Fibroblast of the aortic adventitia (primary cell): Measurements from ENCODE around the gene CACUL1. TPM values are rescaled to one million over a fixed set of nuclear protein-coding genes. Genes with fewer than 3 reads are reported as not detected.
"Not testable (repeated sequence)": the region's sequence is repeated elsewhere in the genome, so short reads cannot be mapped to it uniquely, and the experiment has no call there.

ENCODE experiments used
- DNase-seq: peaks from one replicate; pipeline ENCODE4 v3.0.0-alpha.2; 2010; ENCODE audit warnings: low read depth
- H3K4me3 ChIP-seq: 2 replicates; pipeline ENCODE4 v1.5.1; 2011; ENCODE audit warnings: low read depth, mild to moderate bottlenecking, control low read depth, low read length, moderate library complexity
- CTCF ChIP-seq: IDR thresholded peaks from 2 replicates; pipeline ENCODE4 v1.5.1; 2011; ENCODE audit warnings: mild to moderate bottlenecking, low read length, control low read depth, inconsistent platforms; ENCODE audit not compliant: insufficient read depth
- total RNA-seq: library from RNA; depleted of rRNA; stranded (reverse); fragments of >200 nt; gene quantifications from 2 replicates; pipeline ENCODE4 v1.2.3, GENCODE V29; 2012; ENCODE audit warnings: low replicate concordance

The CACUL1 gene
- total RNA-seq, 1 donor, result 29.6 TPM

- no peak for TF ChIP-seq CTCF
- DNase-seq, result no peak
Measured at GRCh38 chr10:118672153-118672552, 82.6 kb downstream of the CACUL1 start.

DNA sequence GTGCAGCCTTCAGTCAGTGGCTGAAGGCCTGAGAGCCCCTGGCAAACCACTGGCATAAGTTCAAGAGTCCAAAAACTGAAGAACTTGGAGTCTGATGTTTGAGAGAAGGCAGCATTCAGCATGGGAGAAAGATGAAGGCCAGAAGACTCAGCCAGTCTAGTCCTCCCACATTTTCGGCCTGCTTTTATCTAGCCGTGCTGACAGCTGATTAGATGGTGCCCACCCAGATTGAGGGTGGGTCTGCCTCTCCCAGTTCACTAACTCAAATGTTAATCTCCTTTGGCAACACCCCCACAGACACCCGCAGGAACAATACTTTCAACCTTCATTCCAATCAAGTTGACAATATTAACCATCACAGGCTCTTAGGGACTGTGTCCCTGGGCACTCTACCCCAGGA lies 83.5 kb downstream of the CACUL1 start:
- not testable (repeated sequence) for H3K4me3 ChIP-seq, DNase-seq

More at GRCh38 chr10:118672153-118672552, 82.6 kb downstream of the CACUL1 start:
- no peak overlapping the region for H3K4me3 ChIP-seq

- no peak for DNase-seq
- H3K4me3 ChIP-seq, result no peak overlapping the region
- TF ChIP-seq CTCF, result no peak
Measured at GRCh38 chr10:118670472-118671124, 84.2 kb downstream of the CACUL1 start.

GRCh38 chr10:118669835-118670234 lies 84.9 kb downstream of the CACUL1 start:
- H3K4me3 ChIP-seq, result no peak overlapping the region
- no peak for TF ChIP-seq CTCF
- DNase-seq, result no peak

GRCh38 chr10:118669020-118669791 lies 85.6 kb downstream of the CACUL1 start:
- no peak for TF ChIP-seq CTCF
- DNase-seq, result peak; percentile 44
- no peak overlapping the region for H3K4me3 ChIP-seq

DNA sequence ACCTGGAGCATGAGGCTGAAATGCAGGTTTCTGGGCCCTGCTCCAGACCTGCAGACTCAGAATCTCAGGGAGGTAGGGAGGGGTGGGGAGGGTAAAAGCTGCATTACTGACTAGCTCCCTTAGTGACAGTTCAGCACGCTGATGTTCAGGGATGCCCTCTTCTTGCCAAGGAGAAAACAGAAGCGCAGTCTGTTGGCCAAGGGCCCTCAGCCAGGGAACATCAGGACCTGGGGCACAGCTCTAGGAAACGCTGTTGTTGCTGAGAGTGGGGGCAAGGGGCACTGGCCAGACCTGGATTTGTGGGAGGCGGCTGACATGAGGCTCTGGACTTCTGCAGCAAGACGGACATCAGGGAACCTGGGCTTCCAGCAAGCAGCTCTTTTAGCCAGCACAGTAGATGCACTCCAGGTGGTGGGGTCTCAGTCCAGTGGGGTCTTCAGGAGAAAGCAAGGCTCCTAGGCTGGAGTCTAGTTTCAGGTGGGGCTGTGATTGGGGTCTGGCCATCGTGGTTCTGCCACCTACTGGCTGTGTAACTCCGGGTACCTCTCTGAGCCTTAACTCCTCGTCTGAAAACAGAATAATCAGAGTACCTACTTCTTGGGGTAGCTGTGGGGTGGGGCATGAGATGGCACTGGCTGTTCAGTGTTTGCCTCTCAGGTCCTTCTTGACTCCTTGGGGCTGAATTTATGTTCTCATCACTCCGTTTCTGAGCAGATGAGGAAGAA lies 86.4 kb downstream of the CACUL1 start:
- no peak for DNase-seq
- TF ChIP-seq CTCF, result no peak
- H3K4me3 ChIP-seq, result no peak overlapping the region

GRCh38 chr10:118667732-118668131 lies 87.0 kb downstream of the CACUL1 start:
- no peak for DNase-seq
- no peak overlapping the region for H3K4me3 ChIP-seq
- no peak for TF ChIP-seq CTCF
